HG02642 (cell line): Measurements from ENCODE around the gene DNAI1.
"Not testable (repeated sequence)": the region's sequence is repeated elsewhere in the genome, so short reads cannot be mapped to it uniquely, and the experiment has no call there.

Experiments used
- ATAC-seq: cut with Tn5 transposase; IDR thresholded peaks from one replicate; pipeline ENCODE4 v1.9.1; 2021; ENCODE audit warnings: mild to moderate bottlenecking; ENCODE audit not compliant: unreplicated experiment, poor library complexity

Gene DNAI1

DNA sequence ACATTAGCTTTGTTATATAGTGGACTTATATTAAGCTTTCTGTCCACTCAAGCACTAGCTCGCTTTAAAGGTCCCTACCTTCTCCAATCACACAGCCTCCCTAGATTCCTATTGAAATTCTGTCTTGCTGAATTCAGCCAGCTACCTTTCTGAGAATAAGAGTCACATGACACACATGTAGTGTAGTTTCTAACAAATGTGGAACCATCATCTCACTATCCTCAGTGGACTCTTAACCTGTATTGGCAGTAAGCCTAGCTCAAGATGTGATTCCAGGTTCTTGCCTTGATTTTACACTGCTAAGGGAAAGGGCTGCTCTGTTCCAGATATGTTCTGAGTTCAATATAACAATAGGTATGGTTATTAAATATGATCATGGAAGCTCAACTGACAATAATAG, 11.7 kb upstream of the DNAI1 start:
- ATAC-seq, result no peak

- no peak for ATAC-seq
Observed at GRCh38 chr9:34450644-34451043, 8.0 kb upstream of the DNAI1 start.

DNA sequence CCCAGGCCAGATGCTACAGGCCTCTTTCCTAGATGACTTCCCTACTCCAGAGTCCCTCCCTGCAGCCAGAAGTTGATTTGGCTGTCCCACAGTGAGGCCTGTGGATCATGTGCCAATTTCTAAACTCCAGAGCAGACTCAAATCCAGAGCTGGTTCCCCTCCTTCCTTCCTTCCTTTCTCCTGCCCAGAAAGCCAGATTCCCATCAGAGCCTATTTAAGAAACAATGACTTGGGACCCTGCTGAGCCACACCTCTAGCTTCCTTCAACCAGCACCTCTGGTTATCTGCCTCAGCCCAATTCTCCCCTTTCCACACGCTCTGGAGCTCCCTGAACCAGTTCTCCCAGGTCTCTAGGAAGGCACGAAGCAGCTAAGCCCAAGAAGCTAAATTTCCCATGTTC, 7.5 kb upstream of the DNAI1 start:
- no peak for ATAC-seq

DNA sequence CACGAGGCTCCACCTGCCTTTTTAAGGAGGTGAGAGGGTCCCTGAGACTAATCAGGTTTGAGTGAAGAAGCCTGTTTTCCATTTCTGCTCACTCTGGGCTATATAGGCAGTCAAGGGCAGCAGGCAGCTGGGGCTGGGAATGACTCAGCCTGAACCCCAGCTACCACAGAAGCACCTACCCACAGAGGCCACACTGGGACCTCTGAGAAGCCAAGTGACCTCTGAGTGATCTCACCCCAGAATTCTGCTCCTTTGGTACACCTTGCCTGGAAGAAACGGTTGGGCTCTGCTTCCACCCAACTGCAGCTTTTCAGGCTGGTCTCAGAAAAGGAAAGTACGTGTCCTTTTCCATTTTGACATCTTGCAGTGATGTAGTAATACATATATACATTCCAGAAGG, 7.1 kb upstream of the DNAI1 start:
- ATAC-seq, result peak; percentile 52

DNA sequence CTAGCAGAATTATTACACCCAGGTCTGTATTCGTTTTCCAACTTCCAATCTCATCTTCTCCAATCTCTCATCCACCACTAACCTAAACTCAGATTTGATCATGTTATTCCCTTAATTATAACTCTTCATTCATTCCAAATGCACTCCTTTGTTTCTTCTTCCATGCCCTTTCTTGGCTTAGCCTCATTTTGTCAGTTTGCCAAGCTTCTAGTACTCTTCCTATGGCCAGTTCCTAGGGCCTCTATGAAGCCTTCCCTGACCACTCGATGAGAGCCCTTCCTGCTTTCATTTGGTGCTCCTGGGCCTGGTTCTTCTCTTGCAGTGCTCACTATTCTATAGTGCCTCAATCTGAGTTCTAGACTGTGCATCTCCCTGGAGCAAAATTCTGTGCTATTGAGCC, 6.0 kb upstream of the DNAI1 start:
- no peak for ATAC-seq

GRCh38 chr9:34454571-34455065, 4.0 kb upstream of the DNAI1 start:
- no peak for ATAC-seq

DNA sequence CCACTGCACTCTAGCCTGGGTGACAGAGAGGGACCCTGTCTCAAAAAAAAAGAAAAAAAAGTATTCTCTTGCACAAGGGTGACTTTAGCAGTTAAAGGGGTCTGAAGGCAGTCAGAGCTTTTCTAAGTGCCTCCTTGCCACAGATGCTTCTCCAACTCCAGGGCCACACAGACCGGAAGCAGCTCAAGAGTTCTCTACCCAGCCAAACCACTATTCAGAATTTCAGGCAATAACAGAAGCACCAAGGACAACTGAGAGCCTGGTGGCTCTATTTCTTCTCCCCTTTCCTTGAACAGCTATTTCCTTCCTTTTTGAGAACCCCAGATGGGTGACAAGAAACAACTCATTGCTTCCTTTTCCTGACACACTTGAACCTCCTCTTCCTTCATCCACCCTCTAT, 2.5 kb upstream of the DNAI1 start:
- ATAC-seq, result no peak

DNA sequence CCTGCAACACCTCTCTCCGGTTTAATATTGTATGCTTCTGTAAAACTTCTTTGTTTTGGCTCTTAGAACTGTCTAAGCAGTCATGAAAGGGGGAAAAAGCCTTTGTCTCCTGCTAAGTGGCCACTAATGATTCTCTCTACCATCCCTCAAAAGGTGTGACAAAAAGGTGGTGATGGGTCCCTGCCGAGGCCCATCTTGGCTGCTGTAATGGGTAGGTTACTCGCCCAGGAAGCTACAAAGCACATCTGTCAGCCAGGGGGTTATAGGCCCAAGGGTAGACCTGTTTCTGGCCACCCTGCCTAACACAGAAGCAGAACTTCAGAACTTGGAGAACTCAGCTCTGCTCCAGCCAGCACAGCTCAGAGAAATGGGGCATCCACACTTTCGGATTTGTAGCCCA, 1.9 kb upstream of the DNAI1 start:
- no peak for ATAC-seq

GRCh38 chr9:34457266-34458012, 1.2 kb upstream of the DNAI1 start:
- ATAC-seq, result no peak

DNA sequence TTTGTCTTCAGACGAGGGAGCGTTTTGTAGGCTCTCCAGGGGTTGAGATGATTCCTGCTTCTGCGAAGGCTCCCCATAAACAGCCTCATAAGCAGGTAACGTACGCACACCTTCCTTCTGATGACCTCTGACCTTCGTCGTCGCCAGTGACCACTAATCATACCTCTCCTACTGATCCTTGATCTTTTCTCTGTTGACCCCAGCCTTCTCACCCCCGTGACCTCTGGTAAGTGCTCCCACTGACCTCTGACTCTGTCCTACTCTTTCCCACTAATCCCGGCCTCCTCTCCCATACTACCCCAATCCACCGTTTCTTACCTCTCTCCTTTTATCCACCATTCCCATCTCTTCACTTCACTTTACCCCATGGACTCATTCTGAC, 345 bp downstream of the DNAI1 start:
- no peak for ATAC-seq

GRCh38 chr9:34459356-34459755, 751 bp downstream of the DNAI1 start:
- no peak for ATAC-seq

- ATAC-seq, result no peak
Observed at GRCh38 chr9:34459941-34460340, 1.3 kb downstream of the DNAI1 start.

DNA sequence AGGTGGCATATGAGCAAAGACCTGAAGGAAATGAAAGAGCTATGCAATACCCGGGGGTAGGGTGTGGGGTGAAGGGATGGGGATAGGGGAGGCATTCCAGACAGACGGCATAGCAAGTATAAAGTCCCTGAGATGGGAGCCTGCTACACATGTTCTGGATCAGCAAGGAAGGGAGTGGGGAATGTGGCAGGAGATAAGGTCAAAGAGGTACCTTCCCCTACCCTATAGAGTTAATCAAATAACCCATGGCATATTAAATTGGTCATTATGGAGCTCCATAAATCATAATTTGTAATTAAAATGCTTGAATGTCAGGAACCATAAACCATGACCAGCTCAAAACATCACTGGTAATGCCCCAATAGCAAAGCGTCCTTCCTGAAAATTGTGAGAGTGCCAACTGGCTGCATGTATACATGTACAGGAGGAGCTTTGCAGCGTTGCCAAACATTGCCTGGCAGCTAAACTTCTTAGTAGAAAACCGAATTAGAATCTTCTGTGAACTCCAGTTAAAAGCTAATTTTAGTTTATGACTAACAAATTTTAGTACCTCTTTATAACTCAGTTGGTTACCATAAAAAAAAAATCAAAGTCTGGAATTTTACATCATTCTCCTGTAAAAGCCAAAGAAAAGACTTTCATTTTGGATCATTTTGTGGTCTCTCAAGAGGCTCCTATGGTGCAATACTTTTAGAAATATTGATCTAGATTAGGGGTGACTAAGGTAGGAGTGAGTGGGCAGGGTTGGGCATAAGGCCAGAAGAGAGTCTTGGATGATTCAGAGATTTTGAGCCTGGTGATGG, 4.7 kb downstream of the DNAI1 start:
- no peak for ATAC-seq

- no peak for ATAC-seq
Observed at GRCh38 chr9:34463901-34464232, 5.3 kb downstream of the DNAI1 start.

- ATAC-seq, result no peak
Observed at GRCh38 chr9:34464571-34464970, 6.0 kb downstream of the DNAI1 start.

DNA sequence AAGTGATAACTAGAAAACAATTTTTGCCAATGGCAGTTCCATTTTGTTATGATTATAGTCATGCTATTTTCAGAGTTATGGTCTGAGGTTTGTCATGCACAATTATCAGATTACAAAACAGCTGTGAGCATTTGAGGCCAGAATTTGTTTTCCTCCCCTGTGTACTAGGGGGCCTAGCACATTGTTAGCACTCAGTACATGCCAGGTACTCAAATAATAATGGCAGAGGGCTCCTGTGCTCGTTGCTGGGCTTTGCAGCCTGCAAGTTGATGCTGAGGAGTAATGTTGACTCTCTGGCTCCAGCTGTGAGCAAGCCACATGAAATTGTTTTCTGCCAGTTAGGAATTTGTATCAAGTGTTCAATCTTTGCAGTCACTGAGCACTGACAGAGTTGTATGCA, 6.9 kb downstream of the DNAI1 start:
- no peak for ATAC-seq

- no peak for ATAC-seq
Observed at GRCh38 chr9:34475097-34475496, 16.5 kb downstream of the DNAI1 start.

GRCh38 chr9:34477541-34477940, 18.9 kb downstream of the DNAI1 start:
- ATAC-seq, result no peak

- no peak for ATAC-seq
Observed at GRCh38 chr9:34479431-34479866, 20.8 kb downstream of the DNAI1 start.

- not testable (repeated sequence) for ATAC-seq
Observed at GRCh38 chr9:34481620-34482019, 23.0 kb downstream of the DNAI1 start.

DNA sequence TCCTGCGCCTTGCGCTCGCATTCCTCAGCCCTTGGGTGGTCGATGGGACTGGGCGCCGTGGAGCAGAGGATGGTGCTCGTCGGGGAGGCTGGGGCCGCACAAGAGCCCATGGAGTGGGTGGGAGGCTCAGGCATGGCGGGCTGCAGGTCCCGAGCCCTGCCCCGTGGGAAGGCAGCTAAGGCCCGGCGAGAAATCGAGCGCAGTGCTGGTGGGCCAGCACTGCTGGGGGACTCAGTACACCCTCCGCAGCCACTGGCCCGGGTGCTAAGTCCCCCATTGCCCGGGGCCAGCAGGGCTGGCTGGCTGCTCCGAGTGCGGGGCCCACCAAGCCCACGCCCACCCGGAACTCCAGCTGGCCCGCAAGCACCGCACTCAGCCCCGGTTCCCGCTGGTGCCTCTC, 24.1 kb downstream of the DNAI1 start:
- not testable (repeated sequence) for ATAC-seq

DNA sequence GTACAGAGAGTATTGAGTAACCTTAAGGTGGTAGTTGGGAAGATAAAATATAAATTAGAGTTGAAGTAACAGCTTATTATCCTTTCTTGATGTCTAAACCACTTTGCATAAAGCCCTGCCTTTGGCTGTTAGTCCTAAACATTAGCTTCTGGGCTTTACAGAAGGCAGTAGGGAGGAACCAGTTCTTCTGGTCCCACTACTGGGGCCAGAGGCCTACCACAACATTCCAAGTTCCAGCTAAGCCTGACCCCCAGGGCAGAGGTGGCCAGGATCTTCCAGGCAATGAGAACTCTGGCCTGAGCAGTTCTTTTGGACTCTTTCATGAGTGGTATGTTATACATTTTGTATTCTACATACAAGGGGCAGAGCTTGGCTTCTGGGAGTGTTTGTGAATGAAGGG, 26.1 kb downstream of the DNAI1 start:
- ATAC-seq, result no peak
